ENCODE data around the gene SLC25A26.

The SLC25A26 gene

GRCh38 chr3:66370179-66370578, 149.4 kb downstream of the SLC25A26 start:
- DNase-seq, result no peak

- no peak for DNase-seq
Measured at GRCh38 chr3:66371432-66371831, 150.6 kb downstream of the SLC25A26 start.

GRCh38 chr3:66372681-66373350, 152.0 kb downstream of the SLC25A26 start:
- DNase-seq, result peak in 21 of 51 donors; percentile 8 to 68 (median 37)

GRCh38 chr3:66376568-66376967, 155.8 kb downstream of the SLC25A26 start:
- no peak for DNase-seq

- DNase-seq, result no peak
Measured at GRCh38 chr3:66377800-66378199, 157.0 kb downstream of the SLC25A26 start.

- DNase-seq, result peak in 2 of 51 donors; percentile 14 to 22
Measured at GRCh38 chr3:66378256-66378655, 157.5 kb downstream of the SLC25A26 start.

GRCh38 chr3:66379565-66379964, 158.8 kb downstream of the SLC25A26 start:
- no peak for DNase-seq

GRCh38 chr3:66380200-66380932, 159.6 kb downstream of the SLC25A26 start:
- DNase-seq, result peak in 5 of 51 donors; percentile 26 to 57 (median 38)

GRCh38 chr3:66381626-66382025, 160.8 kb downstream of the SLC25A26 start:
- DNase-seq, result peak in 2 of 51 donors; percentile 24 to 48

- no peak for DNase-seq
Measured at GRCh38 chr3:66382142-66382541, 161.3 kb downstream of the SLC25A26 start.

GRCh38 chr3:66383023-66383422, 162.2 kb downstream of the SLC25A26 start:
- DNase-seq, result no peak

GRCh38 chr3:66383998-66384745, 163.4 kb downstream of the SLC25A26 start:
- DNase-seq, result no peak

GRCh38 chr3:66385066-66385465, 164.3 kb downstream of the SLC25A26 start:
- DNase-seq, result no peak

- DNase-seq, result no peak
Measured at GRCh38 chr3:66386011-66386924, 165.5 kb downstream of the SLC25A26 start.

- peak in 22 of 51 donors; percentile 11 to 74 (median 42) for DNase-seq
Measured at GRCh38 chr3:66386925-66387650, 166.3 kb downstream of the SLC25A26 start.

GRCh38 chr3:66390013-66390412, 169.2 kb downstream of the SLC25A26 start:
- no peak for DNase-seq

- no peak for DNase-seq
Measured at GRCh38 chr3:66392512-66392911, 171.7 kb downstream of the SLC25A26 start.

- DNase-seq, result no peak
Measured at GRCh38 chr3:66392966-66393332, 172.1 kb downstream of the SLC25A26 start.

- no peak for DNase-seq
Measured at GRCh38 chr3:66393333-66394005, 172.7 kb downstream of the SLC25A26 start.
